Sigmoid colon (tissue), 4 donors: Measurements from ENCODE around the gene FBXL16.

Source experiments
- CTCF ChIP-seq, 4 experiments: fragments of 450-650 bp in 3 of 4; fragments of 200-600 bp in 1 of 4; IDR thresholded peaks; one replicate each; pipeline ENCODE4 v1.5.1; 2016 to 2019; ENCODE audit warnings: antibody characterized with exemption in 4 of 4, mild to moderate bottlenecking in 3 of 4, moderate library complexity in 2 of 4
- EP300 ChIP-seq, 4 donors: sonication (generic); formaldehyde crosslinking; IDR thresholded peaks; one replicate each; pipeline ENCODE4 v1.6.1; 2017; ENCODE audit warnings: antibody characterized with exemption in 4 of 4

GRCh38 chr16:654034-654433 lies 51.6 kb downstream of the FBXL16 start:
- TF ChIP-seq CTCF (IDR thresholded peaks at IDR 0.05) (no peak), EP300 (IDR thresholded peaks at IDR 0.05) (no peak)
